Stimulated activated CD4-positive, alpha-beta T cell treated with anti-CD3 and anti-CD28 coated beads, Interleukin-4, amount 100 ng/mL, for 24 hours (primary cell): Measurements from ENCODE around the gene KLHL29.
"Not testable (repeated sequence)": the region's sequence is repeated elsewhere in the genome, so short reads cannot be mapped to it uniquely, and the experiment has no call there.

Experiments
- DNase-seq: peaks from one replicate; pipeline ENCODE4 v3.0.0-alpha.2; 2020

Gene KLHL29

GRCh38 chr2:23373666-23374065 is 11.3 kb upstream of the KLHL29 start:
- DNase-seq = no peak

GRCh38 chr2:23375448-23375847 is 9.5 kb upstream of the KLHL29 start:
- no peak for DNase-seq

- DNase-seq = no peak
Measured at GRCh38 chr2:23376075-23376474, 8.9 kb upstream of the KLHL29 start.

- no peak for DNase-seq
Measured at GRCh38 chr2:23376972-23377371, 8.0 kb upstream of the KLHL29 start.

- DNase-seq = no peak
Measured at GRCh38 chr2:23377771-23378170, 7.2 kb upstream of the KLHL29 start.

GRCh38 chr2:23378496-23378895 is 6.5 kb upstream of the KLHL29 start:
- no peak for DNase-seq

- no peak for DNase-seq
Measured at GRCh38 chr2:23379220-23379695, 5.7 kb upstream of the KLHL29 start.

- peak; percentile 51 for DNase-seq
Measured at GRCh38 chr2:23380562-23381065, 4.4 kb upstream of the KLHL29 start.

- DNase-seq = no peak
Measured at GRCh38 chr2:23381084-23381483, 3.9 kb upstream of the KLHL29 start.

GRCh38 chr2:23381485-23381884 is 3.5 kb upstream of the KLHL29 start:
- no peak for DNase-seq

GRCh38 chr2:23383100-23383499 is 1.9 kb upstream of the KLHL29 start:
- DNase-seq = no peak

GRCh38 chr2:23385351-23385747 is 370 bp downstream of the KLHL29 start:
- DNase-seq = peak; percentile 12

- no peak for DNase-seq
Measured at GRCh38 chr2:23385748-23386338, 864 bp downstream of the KLHL29 start.

GRCh38 chr2:23386339-23387220 is 1.6 kb downstream of the KLHL29 start:
- peak; percentile 11 for DNase-seq

- DNase-seq = no peak
Measured at GRCh38 chr2:23387221-23387550, 2.2 kb downstream of the KLHL29 start.

GRCh38 chr2:23387845-23388244 is 2.9 kb downstream of the KLHL29 start:
- DNase-seq = no peak

GRCh38 chr2:23388294-23388693 is 3.3 kb downstream of the KLHL29 start:
- no peak for DNase-seq

GRCh38 chr2:23388756-23389514 is 4.0 kb downstream of the KLHL29 start:
- no peak for DNase-seq

GRCh38 chr2:23390152-23390551 is 5.2 kb downstream of the KLHL29 start:
- DNase-seq = no peak

GRCh38 chr2:23391237-23391736 is 6.3 kb downstream of the KLHL29 start:
- DNase-seq = not testable (repeated sequence)

- no peak for DNase-seq
Measured at GRCh38 chr2:23393722-23394121, 8.7 kb downstream of the KLHL29 start.

- DNase-seq = no peak
Measured at GRCh38 chr2:23394700-23395099, 9.7 kb downstream of the KLHL29 start.

GRCh38 chr2:23397478-23397877 is 12.5 kb downstream of the KLHL29 start:
- DNase-seq = no peak
